ENCODE results near the gene ALDH1B1.
A peak's percentile ranks its signal among the peaks of the same experiment; 100 is the strongest.

ALDH1B1 gene

GRCh38 chr9:38392235-38393127 lies at the start of gene ALDH1B1:
TSS of gene ALDH1B1 (plus strand) at chr9:38392702. CDS start at chr9:38395749, 3,047 bp downstream.
- DNase-seq = peak; percentile 67

- DNase-seq = no peak
Measured at GRCh38 chr9:38343037-38343436, 49.5 kb upstream of the ALDH1B1 start.

- DNase-seq = no peak
Measured at GRCh38 chr9:38343552-38343951, 49.0 kb upstream of the ALDH1B1 start.

- no peak for DNase-seq
Measured at GRCh38 chr9:38344566-38345324, 47.8 kb upstream of the ALDH1B1 start.

- no peak for DNase-seq
Measured at GRCh38 chr9:38345851-38346755, 46.4 kb upstream of the ALDH1B1 start.

GRCh38 chr9:38346811-38347210 lies 45.7 kb upstream of the ALDH1B1 start:
- no peak for DNase-seq

- no peak for DNase-seq
Measured at GRCh38 chr9:38347271-38347671, 45.2 kb upstream of the ALDH1B1 start.

- no peak for DNase-seq
Measured at GRCh38 chr9:38347946-38348345, 44.6 kb upstream of the ALDH1B1 start.

- no peak for DNase-seq
Measured at GRCh38 chr9:38350529-38350928, 42.0 kb upstream of the ALDH1B1 start.

GRCh38 chr9:38352530-38353328 lies 39.8 kb upstream of the ALDH1B1 start:
- DNase-seq = no peak

GRCh38 chr9:38355115-38355514 lies 37.4 kb upstream of the ALDH1B1 start:
- DNase-seq = no peak

GRCh38 chr9:38355517-38356120 lies 36.9 kb upstream of the ALDH1B1 start:
- DNase-seq = no peak

- DNase-seq = no peak
Measured at GRCh38 chr9:38356851-38357250, 35.7 kb upstream of the ALDH1B1 start.

GRCh38 chr9:38357350-38358114 lies 35.0 kb upstream of the ALDH1B1 start:
- DNase-seq = no peak

GRCh38 chr9:38358390-38359296 lies 33.9 kb upstream of the ALDH1B1 start:
- DNase-seq = no peak

- no peak for DNase-seq
Measured at GRCh38 chr9:38359297-38359653, 33.2 kb upstream of the ALDH1B1 start.

GRCh38 chr9:38359689-38360385 lies 32.7 kb upstream of the ALDH1B1 start:
- no peak for DNase-seq

GRCh38 chr9:38360839-38361472 lies 31.5 kb upstream of the ALDH1B1 start:
- DNase-seq = no peak

- DNase-seq = no peak
Measured at GRCh38 chr9:38361473-38361850, 31.0 kb upstream of the ALDH1B1 start.

All from NCI-H226 (cell line).